Esophagus muscularis mucosa (tissue), 4 donors: ENCODE measurements around the gene UGT2A3.

Experiments used
- EP300 ChIP-seq: sonication (generic); formaldehyde crosslinking; IDR thresholded peaks from one replicate; pipeline ENCODE4 v1.6.1; 2017; ENCODE audit warnings: antibody characterized with exemption
- POLR2A ChIP-seq: fragments of 450-650 bp; IDR thresholded peaks from one replicate; pipeline ENCODE4 v1.6.1; 2017; ENCODE audit warnings: antibody characterized with exemption, moderate library complexity, mild to moderate bottlenecking, low read depth
- POLR2AphosphoS5 ChIP-seq, 2 donors: sonication (generic); formaldehyde crosslinking; IDR thresholded peaks; one replicate each; pipeline ENCODE4 v1.6.1; 2017; ENCODE audit warnings: antibody characterized with exemption in 2 of 2
- TF ChIP-seq, protein P1 (sequence below), 3 experiments: fragments of 200-600 bp in 2 of 3; fragments of 450-650 bp in 1 of 3; sonication (generic) in 2 of 3; IDR thresholded peaks; one replicate each; pipeline ENCODE4 v1.5.1; 2017 to 2019; ENCODE audit warnings: antibody characterized with exemption in 3 of 3, mild to moderate bottlenecking in 2 of 3, moderate library complexity in 1 of 3

DNA sequence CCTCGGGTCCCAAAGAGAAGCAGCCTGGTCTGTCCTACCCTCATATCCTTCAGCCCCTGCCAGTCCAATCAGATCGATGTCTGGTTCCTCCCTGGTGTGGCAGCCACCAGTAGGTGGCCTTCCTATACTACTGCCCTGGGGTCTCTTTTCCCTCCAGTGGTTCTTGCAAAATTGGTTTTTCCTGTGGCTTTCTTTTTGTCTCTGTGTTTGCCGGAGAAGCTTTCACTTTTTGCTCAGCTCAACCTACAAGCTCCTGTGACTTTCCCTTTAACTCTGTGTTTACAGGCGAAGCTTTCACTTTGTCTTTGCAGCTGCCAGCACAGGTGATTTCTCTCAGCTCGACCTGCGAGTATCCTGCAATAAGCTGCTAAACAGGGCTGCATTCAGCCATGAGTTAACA is 46.8 kb downstream of the UGT2A3 start:
- TF ChIP-seq POLR2AphosphoS5 (IDR thresholded peaks at IDR 0.05) (no peak), EP300 (no peak), POLR2A (no peak)
- TF ChIP-seq, protein P1, sequence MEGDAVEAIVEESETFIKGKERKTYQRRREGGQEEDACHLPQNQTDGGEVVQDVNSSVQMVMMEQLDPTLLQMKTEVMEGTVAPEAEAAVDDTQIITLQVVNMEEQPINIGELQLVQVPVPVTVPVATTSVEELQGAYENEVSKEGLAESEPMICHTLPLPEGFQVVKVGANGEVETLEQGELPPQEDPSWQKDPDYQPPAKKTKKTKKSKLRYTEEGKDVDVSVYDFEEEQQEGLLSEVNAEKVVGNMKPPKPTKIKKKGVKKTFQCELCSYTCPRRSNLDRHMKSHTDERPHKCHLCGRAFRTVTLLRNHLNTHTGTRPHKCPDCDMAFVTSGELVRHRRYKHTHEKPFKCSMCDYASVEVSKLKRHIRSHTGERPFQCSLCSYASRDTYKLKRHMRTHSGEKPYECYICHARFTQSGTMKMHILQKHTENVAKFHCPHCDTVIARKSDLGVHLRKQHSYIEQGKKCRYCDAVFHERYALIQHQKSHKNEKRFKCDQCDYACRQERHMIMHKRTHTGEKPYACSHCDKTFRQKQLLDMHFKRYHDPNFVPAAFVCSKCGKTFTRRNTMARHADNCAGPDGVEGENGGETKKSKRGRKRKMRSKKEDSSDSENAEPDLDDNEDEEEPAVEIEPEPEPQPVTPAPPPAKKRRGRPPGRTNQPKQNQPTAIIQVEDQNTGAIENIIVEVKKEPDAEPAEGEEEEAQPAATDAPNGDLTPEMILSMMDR (IDR thresholded peaks at IDR 0.05): no peak
